ENCODE measurements around the gene SIRPA.

DNA sequence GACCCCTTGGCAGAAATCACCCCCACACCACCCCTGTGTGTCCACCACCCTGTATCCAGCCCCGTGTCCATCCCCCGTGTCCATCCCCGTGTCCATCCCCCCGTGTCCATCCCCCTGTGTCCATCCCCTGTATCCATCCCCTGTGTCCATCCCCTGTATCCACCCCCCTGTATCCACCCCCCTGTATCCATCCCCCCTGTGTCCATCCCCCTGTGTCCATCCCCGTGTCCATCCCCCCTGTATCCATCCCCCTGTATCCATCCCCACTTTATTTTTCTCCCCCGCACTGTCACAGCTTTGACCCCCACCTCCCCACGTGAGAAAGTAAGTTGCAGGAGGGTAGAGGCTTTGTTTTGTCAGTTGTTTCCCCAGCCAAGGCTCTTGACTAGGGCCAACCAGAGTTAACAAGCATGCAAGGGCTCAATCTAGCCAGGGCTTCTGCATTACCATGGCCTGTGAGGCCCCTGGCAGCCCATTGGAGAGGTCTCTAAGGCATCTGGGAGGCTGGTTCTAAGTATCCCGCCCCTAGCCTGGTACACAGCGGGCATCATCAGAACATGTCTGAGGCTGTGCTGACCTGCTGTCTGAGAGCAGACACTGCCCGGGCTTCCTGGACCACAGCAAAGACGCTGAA is 18.1 kb upstream of the SIRPA start:
- no peak for TF ChIP-seq POLR2A (IDR thresholded peaks at IDR 0.05; ENCODE audit: low read depth, low read length)
- TF ChIP-seq, protein P1, sequence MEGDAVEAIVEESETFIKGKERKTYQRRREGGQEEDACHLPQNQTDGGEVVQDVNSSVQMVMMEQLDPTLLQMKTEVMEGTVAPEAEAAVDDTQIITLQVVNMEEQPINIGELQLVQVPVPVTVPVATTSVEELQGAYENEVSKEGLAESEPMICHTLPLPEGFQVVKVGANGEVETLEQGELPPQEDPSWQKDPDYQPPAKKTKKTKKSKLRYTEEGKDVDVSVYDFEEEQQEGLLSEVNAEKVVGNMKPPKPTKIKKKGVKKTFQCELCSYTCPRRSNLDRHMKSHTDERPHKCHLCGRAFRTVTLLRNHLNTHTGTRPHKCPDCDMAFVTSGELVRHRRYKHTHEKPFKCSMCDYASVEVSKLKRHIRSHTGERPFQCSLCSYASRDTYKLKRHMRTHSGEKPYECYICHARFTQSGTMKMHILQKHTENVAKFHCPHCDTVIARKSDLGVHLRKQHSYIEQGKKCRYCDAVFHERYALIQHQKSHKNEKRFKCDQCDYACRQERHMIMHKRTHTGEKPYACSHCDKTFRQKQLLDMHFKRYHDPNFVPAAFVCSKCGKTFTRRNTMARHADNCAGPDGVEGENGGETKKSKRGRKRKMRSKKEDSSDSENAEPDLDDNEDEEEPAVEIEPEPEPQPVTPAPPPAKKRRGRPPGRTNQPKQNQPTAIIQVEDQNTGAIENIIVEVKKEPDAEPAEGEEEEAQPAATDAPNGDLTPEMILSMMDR (IDR thresholded peaks at IDR 0.05 in 2 of 3, conservative IDR thresholded peaks at IDR 0.05 in 1 of 3; ENCODE audit: control insufficient read depth in 2 of 3, extremely low read depth in 1 of 3, insufficient read depth in 1 of 3, low read depth in 3 of 3, low read length in 3 of 3): no peak
- no peak for TF ChIP-seq CHD2 (IDR thresholded peaks at IDR 0.05; ENCODE audit: borderline replicate concordance, low read depth, low read length)
- no peak for TF ChIP-seq ZNF274 (IDR thresholded peaks at IDR 0.05; ENCODE audit: insufficient read depth, insufficient read length)

Data from GM12878 (cell line).